ENCODE results near the gene ZNF878.

Gene ZNF878

GRCh38 chr19:12034620-12035019, 18.1 kb downstream of the ZNF878 start:
- DNase-seq = no peak

GRCh38 chr19:12034198-12034597, 18.6 kb downstream of the ZNF878 start:
- no peak for DNase-seq

GRCh38 chr19:12015753-12016116, 37.0 kb downstream of the ZNF878 start:
- DNase-seq = no peak

DNA sequence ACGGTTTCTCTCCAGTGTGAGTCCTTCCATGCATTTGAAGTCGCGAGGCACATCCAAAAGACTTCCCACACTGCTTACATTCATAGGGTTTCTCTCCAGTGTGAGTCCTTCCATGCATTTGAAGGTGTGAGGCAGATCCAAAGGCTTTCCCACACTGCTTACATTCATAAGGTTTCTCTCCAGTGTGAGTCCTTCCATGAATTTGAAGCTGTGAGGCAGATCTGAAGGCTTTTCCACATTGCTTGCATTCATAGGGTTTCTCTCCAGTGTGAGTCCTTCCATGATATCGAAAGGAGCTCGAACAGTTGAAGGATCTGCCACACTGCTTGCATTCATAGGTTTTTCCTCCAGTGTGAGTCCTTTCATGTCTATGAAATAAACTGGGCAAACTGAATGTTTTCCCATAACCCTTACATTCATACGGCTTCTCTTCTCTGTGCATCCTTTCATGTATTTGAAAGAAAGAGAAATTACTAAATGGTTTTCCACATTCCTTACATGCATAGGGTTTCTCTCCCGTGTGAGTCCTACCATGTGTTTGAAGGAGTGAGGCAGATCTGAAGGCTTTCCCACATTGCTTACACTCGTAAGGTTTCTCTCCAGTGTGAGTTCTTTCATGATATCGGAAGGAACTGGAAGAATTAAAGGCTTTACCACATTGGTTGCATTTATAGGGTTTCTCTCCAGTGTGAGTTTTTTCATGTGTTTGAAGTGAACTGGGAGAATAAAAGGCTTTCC, 37.6 kb downstream of the ZNF878 start:
- DNase-seq = no peak

- DNase-seq = no peak
Measured at GRCh38 chr19:12000152-12000981, 52.4 kb downstream of the ZNF878 start.

DNA sequence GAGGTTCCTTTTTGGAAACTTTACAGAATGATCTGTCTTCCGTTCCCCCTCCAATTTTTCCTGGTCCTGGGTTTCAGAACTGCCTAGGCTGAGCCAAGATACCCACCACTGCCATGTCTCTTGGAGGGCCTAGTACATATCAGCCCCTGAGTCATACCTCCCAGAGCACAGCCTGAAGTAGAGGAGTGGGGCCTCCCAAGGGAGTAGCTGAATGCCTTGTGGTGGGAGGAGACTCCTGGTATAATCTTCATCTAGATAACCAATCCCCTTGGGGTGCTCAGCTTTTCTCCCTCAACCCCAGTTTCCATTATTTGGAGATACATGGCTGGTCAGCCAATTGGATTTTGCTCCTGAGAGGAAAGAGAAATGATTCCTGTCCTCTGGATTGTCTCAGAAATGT, 57.6 kb downstream of the ZNF878 start:
- no peak for DNase-seq
